Spleen (tissue), 11 donors: ENCODE data around the gene PEPD. TPM values are rescaled to one million over a fixed set of nuclear protein-coding genes. Genes with fewer than 3 reads are reported as not detected.
A peak's percentile ranks its signal among the peaks of the same experiment; 100 is the strongest.

ENCODE experiments used
- DNase-seq: peaks from one replicate; pipeline ENCODE4 v3.0.0-alpha.2; 2020
- H3K27ac ChIP-seq, 8 donors: fragments of 200-600 bp; sonication (generic) in 7 of 8; 1 replicate in 4 of 8; 2 replicates in 4 of 8; pipeline versions ENCODE4 v1.5.0 to v1.8.0; 2016 to 2021; ENCODE audit warnings: inconsistent platforms in 4 of 8, mild to moderate bottlenecking in 4 of 8, moderate library complexity in 1 of 8
- H3K27me3 ChIP-seq, 7 donors: fragments of 200-600 bp; sonication (generic) in 6 of 7; replicated peaks in 1 of 7; 1 replicate in 4 of 7; 2 replicates in 3 of 7; pipeline versions ENCODE4 v1.5.0 to v1.8.0; 2016 to 2021; ENCODE audit warnings: inconsistent platforms in 3 of 7, mild to moderate bottlenecking in 1 of 7
- H3K36me3 ChIP-seq, 6 donors: fragments of 200-600 bp; sonication (generic) in 5 of 6; 1 replicate in 4 of 6; 2 replicates in 2 of 6; pipeline versions ENCODE4 v1.5.0 to v1.8.0; 2016 to 2021; ENCODE audit warnings: inconsistent platforms in 2 of 6
- H3K4me1 ChIP-seq, 6 donors: fragments of 200-600 bp; sonication (generic) in 5 of 6; 1 replicate in 3 of 6; 2 replicates in 3 of 6; pipeline versions ENCODE4 v1.5.0 to v1.8.0; 2016 to 2021; ENCODE audit warnings: inconsistent platforms in 3 of 6
- H3K4me3 ChIP-seq, 8 donors: fragments of 200-600 bp; sonication (generic) in 7 of 8; 1 replicate in 4 of 8; 2 replicates in 4 of 8; pipeline versions ENCODE4 v1.5.0 to v1.8.0; 2016 to 2021; ENCODE audit warnings: inconsistent platforms in 4 of 8, mild to moderate bottlenecking in 4 of 8, moderate library complexity in 2 of 8
- H3K9me3 ChIP-seq, 8 donors: fragments of 200-600 bp; sonication (generic) in 7 of 8; 1 replicate in 4 of 8; 2 replicates in 4 of 8; pipeline versions ENCODE4 v1.5.0 to v1.8.0; 2016 to 2021; ENCODE audit warnings: inconsistent platforms in 4 of 8
- POLR2A ChIP-seq, 3 donors: fragments of 450-650 bp; IDR thresholded peaks; one replicate each; pipeline ENCODE4 v1.5.1; 2017; ENCODE audit warnings: antibody characterized with exemption in 3 of 3, mild to moderate bottlenecking in 1 of 3
- POLR2AphosphoS5 ChIP-seq, 3 donors: sonication (generic); formaldehyde crosslinking; IDR thresholded peaks; one replicate each; pipeline ENCODE4 v1.5.1; 2017; ENCODE audit warnings: antibody characterized with exemption in 3 of 3
- WGBS, 5 donors: extraction: QIAGEN DNeasy Blood & Tissue Kit in 3 of 5; methylation state at CpG; one replicate each; pipeline versions ENCODE4 v1.1.5 to v1.1.7; 2013 to 2018; 5-methylcytosine and 5-hydroxymethylcytosine counted together
- intact Hi-C: fragments of 100-400 bp; cut with DNase I; formaldehyde crosslinking; loops from one replicate; pipeline ENCODE4 v1.15.0; 2023; ENCODE audit warnings: low total_unique reads
- polyA plus RNA-seq, 3 donors: library from polyadenylated mRNA; stranded (reverse); fragments of 200-250 nt; gene quantifications; one replicate each; pipeline ENCODE4 v1.2.1, GENCODE V29; 2013
- total RNA-seq, 7 donors: library from RNA; depleted of rRNA in 3 of 7; stranded (reverse); fragments of >200 nt in 3 of 7; fragmentation: NEBNext Ultra II Directional in 4 of 7; extraction: Animal tissue kit (Norgen Biotek cat#: 25700) in 4 of 7; gene quantifications; one replicate each; pipeline versions ENCODE4 v1.1.0 to v1.2.1, GENCODE V29; 2016 to 2021
- TF ChIP-seq, protein P1 (sequence below), 11 experiments: fragments of 200-600 bp in 7 of 11; fragments of 450-650 bp in 4 of 11; sonication (generic) in 4 of 11; IDR thresholded peaks in 8 of 11; conservative IDR thresholded peaks in 3 of 11; 1 replicate in 7 of 11; 2 replicates in 4 of 11; pipeline versions ENCODE4 v1.4.0 to v1.8.0; 2016 to 2021; ENCODE audit warnings: antibody characterized with exemption in 11 of 11, inconsistent platforms in 4 of 11, mild to moderate bottlenecking in 1 of 11
- donor health status: healthy with polysubstance abuse.
- donor health status: DM: no; HTN: no; CAD: no; lungs with moderate emphysema.
- donor health status: DM: no; HTN: no; CAD: no.
- donor health status: Bipolar disorder and iron deficiency.
- donor health status: healthy.
- donor health status: DM: no; HTN: no; CAD: no.
- donor health status: DM: yes; HTN: yes; CAD: no.

PEPD gene
- total and polyA plus RNA-seq, 10 donors, result 38.4 to 98.3 (median 69.8) TPM

GRCh38 chr19:33405553-33406461, 115.8 kb downstream of the PEPD start:
- 84 to 93% (median 92%) methylated on average over 20 to 34 of the region's 34 CpGs for WGBS, 5 donors
- peak; percentile 63 for DNase-seq

GRCh38 chr19:33405254-33405552, 116.4 kb downstream of the PEPD start:
- H3K36me3 ChIP-seq, result peaks cover 0 to 47% (median 5%) of the 10 kb centered on the region in 6 donors
- no peak overlapping the region for H3K27ac ChIP-seq
- intact Hi-C loops, result no loop called here
- H3K4me3 ChIP-seq, result no peak overlapping the region
- no peaks in the 10 kb centered on the region for H3K27me3 ChIP-seq
- H3K9me3 ChIP-seq, result no peaks in the 10 kb centered on the region
- TF ChIP-seq POLR2AphosphoS5 (IDR thresholded peaks at IDR 0.05) (no peak), POLR2A (IDR thresholded peaks at IDR 0.05) (no peak)
- TF ChIP-seq, protein P1, sequence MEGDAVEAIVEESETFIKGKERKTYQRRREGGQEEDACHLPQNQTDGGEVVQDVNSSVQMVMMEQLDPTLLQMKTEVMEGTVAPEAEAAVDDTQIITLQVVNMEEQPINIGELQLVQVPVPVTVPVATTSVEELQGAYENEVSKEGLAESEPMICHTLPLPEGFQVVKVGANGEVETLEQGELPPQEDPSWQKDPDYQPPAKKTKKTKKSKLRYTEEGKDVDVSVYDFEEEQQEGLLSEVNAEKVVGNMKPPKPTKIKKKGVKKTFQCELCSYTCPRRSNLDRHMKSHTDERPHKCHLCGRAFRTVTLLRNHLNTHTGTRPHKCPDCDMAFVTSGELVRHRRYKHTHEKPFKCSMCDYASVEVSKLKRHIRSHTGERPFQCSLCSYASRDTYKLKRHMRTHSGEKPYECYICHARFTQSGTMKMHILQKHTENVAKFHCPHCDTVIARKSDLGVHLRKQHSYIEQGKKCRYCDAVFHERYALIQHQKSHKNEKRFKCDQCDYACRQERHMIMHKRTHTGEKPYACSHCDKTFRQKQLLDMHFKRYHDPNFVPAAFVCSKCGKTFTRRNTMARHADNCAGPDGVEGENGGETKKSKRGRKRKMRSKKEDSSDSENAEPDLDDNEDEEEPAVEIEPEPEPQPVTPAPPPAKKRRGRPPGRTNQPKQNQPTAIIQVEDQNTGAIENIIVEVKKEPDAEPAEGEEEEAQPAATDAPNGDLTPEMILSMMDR (IDR thresholded peaks at IDR 0.05 in 8 of 11, conservative IDR thresholded peaks at IDR 0.05 in 3 of 11), result no peak
- peaks cover 0 to 12% (median 0%) of the 10 kb centered on the region in 6 donors for H3K4me1 ChIP-seq
- DNase-seq, result no peak
- WGBS, 5 donors, result 84 to 98% (median 93%) methylated on average over 8 of the region's 8 CpGs

More at GRCh38 chr19:33405553-33406461, 115.8 kb downstream of the PEPD start:
- peaks cover 0 to 50% (median 8%) of the 10 kb centered on the region in 6 donors for H3K36me3 ChIP-seq
- H3K27ac ChIP-seq, result no peak overlapping the region
- intact Hi-C loops, result loop anchor here (2.0 kb wide), 1 partner anchor 171 kb away; no protein-coding TSS in a partner anchor
- no peak overlapping the region for H3K4me3 ChIP-seq
- H3K9me3 ChIP-seq, result no peaks in the 10 kb centered on the region
- no peak for TF ChIP-seq POLR2AphosphoS5 (IDR thresholded peaks at IDR 0.05)
- TF ChIP-seq POLR2A (IDR thresholded peaks at IDR 0.05), result no peak
- TF ChIP-seq, protein P1 (IDR thresholded peaks at IDR 0.05 in 8 of 11, conservative IDR thresholded peaks at IDR 0.05 in 3 of 11), result no peak
- H3K4me1 ChIP-seq, result peaks cover 0 to 8% (median 0%) of the 10 kb centered on the region in 6 donors
- H3K27me3 ChIP-seq, result no peaks in the 10 kb centered on the region

- Histone ChIP-seq H3K4me1 (peaks cover 0 to 12% (median 0%) of the 10 kb centered on the region in 6 donors), H3K9me3 (no peaks in the 10 kb centered on the region), H3K36me3 (peaks cover 0 to 43% (median 3%) of the 10 kb centered on the region in 6 donors), H3K27me3 (no peaks in the 10 kb centered on the region), H3K27ac (no peak overlapping the region), H3K4me3 (no peak overlapping the region)
- TF ChIP-seq POLR2A (IDR thresholded peaks at IDR 0.05) (no peak), POLR2AphosphoS5 (IDR thresholded peaks at IDR 0.05) (no peak)
- TF ChIP-seq, protein P1 (IDR thresholded peaks at IDR 0.05 in 8 of 11, conservative IDR thresholded peaks at IDR 0.05 in 3 of 11), result no peak
- DNase-seq, result peak; percentile 50
- 82 to 89% (median 84%) methylated on average over 18 of the region's 18 CpGs for WGBS, 5 donors
- intact Hi-C loops, result no loop called here
Observed at GRCh38 chr19:33404506-33405253, 116.9 kb downstream of the PEPD start.

- WGBS, 5 donors, result 79 to 95% (median 92%) methylated on average over 6 of the region's 6 CpGs
- intact Hi-C loops, result no loop called here
- TF ChIP-seq POLR2AphosphoS5 (IDR thresholded peaks at IDR 0.05) (no peak), POLR2A (IDR thresholded peaks at IDR 0.05) (no peak)
- TF ChIP-seq, protein P1 (IDR thresholded peaks at IDR 0.05 in 8 of 11, conservative IDR thresholded peaks at IDR 0.05 in 3 of 11), result no peak
- Histone ChIP-seq H3K4me3 (no peak overlapping the region), H3K36me3 (peaks cover 0 to 42% (median 3%) of the 10 kb centered on the region in 6 donors), H3K27me3 (no peaks in the 10 kb centered on the region), H3K27ac (no peak overlapping the region), H3K4me1 (peaks cover 0 to 12% (median 0%) of the 10 kb centered on the region in 6 donors), H3K9me3 (no peaks in the 10 kb centered on the region)
- DNase-seq, result no peak
Observed at GRCh38 chr19:33403973-33404304, 117.7 kb downstream of the PEPD start.
